Transverse colon (tissue), 4 donors: ENCODE data around the gene ZNF524.

ENCODE experiments used
- POLR2A ChIP-seq: fragments of 450-650 bp; IDR thresholded peaks from one replicate; pipeline ENCODE4 v1.6.1; 2016; ENCODE audit warnings: antibody characterized with exemption, mild to moderate bottlenecking, moderate library complexity
- POLR2AphosphoS5 ChIP-seq, 3 donors: sonication (generic); formaldehyde crosslinking; IDR thresholded peaks; one replicate each; pipeline ENCODE4 v1.6.1; 2016; ENCODE audit warnings: antibody characterized with exemption in 3 of 3
- TF ChIP-seq, protein P1 (sequence below), 5 experiments: fragments of 200-600 bp in 3 of 5; fragments of 450-650 bp in 2 of 5; sonication (generic) in 3 of 5; IDR thresholded peaks; 1 replicate in 2 of 5; 2 replicates in 3 of 5; pipeline ENCODE4 v1.5.1; 2016 to 2017; ENCODE audit warnings: antibody characterized with exemption in 5 of 5, inconsistent platforms in 3 of 5, mild to moderate bottlenecking in 2 of 5, moderate library complexity in 1 of 5

- no peak for TF ChIP-seq POLR2AphosphoS5 (IDR thresholded peaks at IDR 0.05)
- TF ChIP-seq, protein P1, sequence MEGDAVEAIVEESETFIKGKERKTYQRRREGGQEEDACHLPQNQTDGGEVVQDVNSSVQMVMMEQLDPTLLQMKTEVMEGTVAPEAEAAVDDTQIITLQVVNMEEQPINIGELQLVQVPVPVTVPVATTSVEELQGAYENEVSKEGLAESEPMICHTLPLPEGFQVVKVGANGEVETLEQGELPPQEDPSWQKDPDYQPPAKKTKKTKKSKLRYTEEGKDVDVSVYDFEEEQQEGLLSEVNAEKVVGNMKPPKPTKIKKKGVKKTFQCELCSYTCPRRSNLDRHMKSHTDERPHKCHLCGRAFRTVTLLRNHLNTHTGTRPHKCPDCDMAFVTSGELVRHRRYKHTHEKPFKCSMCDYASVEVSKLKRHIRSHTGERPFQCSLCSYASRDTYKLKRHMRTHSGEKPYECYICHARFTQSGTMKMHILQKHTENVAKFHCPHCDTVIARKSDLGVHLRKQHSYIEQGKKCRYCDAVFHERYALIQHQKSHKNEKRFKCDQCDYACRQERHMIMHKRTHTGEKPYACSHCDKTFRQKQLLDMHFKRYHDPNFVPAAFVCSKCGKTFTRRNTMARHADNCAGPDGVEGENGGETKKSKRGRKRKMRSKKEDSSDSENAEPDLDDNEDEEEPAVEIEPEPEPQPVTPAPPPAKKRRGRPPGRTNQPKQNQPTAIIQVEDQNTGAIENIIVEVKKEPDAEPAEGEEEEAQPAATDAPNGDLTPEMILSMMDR (IDR thresholded peaks at IDR 0.05) = no peak
- no peak for TF ChIP-seq POLR2A
Measured at GRCh38 chr19:55550321-55550650, 49.8 kb upstream of the ZNF524 start.
